Measurements from ENCODE around the gene GRIK4. TPM values are rescaled to one million over a fixed set of nuclear protein-coding genes. Genes with fewer than 3 reads are reported as not detected.

GRIK4 gene
- total and polyA plus RNA-seq, 2 donors (not counting 1 experiment from before 2014, with no cell fraction given), result 0.12 to 0.27 TPM

DNA sequence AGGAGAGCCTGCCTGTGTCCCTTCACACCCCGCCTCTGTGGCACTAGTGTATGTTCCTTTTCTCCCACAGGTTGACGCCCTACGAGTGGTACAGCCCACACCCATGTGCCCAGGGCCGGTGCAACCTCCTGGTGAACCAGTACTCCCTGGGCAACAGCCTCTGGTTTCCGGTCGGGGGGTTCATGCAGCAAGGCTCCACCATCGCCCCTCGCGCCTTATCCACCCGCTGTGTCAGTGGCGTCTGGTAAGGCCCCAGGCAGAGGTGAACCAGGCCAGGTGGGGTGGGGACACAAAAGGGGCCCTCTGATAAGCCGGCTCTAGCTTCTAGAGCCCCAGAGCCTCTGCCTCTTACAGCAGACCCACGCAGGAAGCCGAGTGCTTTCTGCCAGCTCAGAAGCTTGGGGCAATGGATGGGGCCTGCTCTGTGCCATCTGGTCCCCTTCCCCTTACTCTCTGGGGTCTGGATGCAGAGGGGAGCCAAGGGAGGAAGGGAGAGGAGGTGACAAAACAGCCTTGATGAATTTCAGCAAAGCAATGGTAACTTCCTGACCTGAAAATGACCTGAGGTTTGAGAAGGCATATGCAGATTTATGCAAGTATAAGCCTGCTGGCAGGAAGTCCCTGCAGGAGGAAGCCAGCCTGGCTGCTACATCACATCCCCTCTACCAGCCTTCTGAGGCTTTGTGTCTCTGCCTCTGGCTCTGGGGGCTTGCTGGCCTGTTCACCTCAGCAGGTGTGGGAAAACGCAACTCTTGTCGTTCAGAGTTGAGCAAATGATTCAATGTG, 445.4 kb downstream of the GRIK4 start:
- peaks cover 0 to 5% (median 0%) of the 10 kb centered on the region in 4 experiments for H3K27me3 ChIP-seq (replicated peaks in 1 of 4; ENCODE audit: control extremely low read depth in 1 of 4, control insufficient read depth in 3 of 4, insufficient read depth in 4 of 4, low read length in 3 of 4)
- Mint-ChIP-seq H3K4me3 (no peak overlapping the region), H3K9me3 (ENCODE audit: insufficient read depth) (no peaks in the 10 kb centered on the region), H3K27me3 (peaks cover 4% of the 10 kb centered on the region), H3K4me1 (peaks cover 14% of the 10 kb centered on the region), H3K27ac (no peak overlapping the region)
- peak overlapping the region; percentile 45 for H2AFZ ChIP-seq (ENCODE audit: insufficient read depth, low read depth, low read length, poor library complexity, severe bottlenecking)
- DNase-seq (no peak), ATAC-seq (ENCODE audit: low read depth) (no peak)
- H3K4me3 ChIP-seq (ENCODE audit: control extremely low read depth in 1 of 5, extremely low read depth in 1 of 5, insufficient read depth in 1 of 5, low read depth in 2 of 5, low read length in 4 of 5), result no peak overlapping the region
- H3K9me3 ChIP-seq (ENCODE audit: control extremely low read depth in 1 of 3, control insufficient read depth in 2 of 3, insufficient read depth in 1 of 3, low read length in 2 of 3), result no peaks in the 10 kb centered on the region
- ChIA-PET POLR2A (no interaction called here), CTCF (no interaction called here)
- 83% methylated on average over 12 of the region's 16 CpGs for WGBS (ENCODE audit: insufficient coverage)
- no peaks in the 10 kb centered on the region for H3K36me3 ChIP-seq (replicated peaks in 1 of 2; ENCODE audit: control extremely low read depth in 1 of 2, control insufficient read depth in 1 of 2, extremely low read depth in 1 of 2, insufficient read depth in 2 of 2, low read length in 1 of 2)
- TF ChIP-seq, protein P1, sequence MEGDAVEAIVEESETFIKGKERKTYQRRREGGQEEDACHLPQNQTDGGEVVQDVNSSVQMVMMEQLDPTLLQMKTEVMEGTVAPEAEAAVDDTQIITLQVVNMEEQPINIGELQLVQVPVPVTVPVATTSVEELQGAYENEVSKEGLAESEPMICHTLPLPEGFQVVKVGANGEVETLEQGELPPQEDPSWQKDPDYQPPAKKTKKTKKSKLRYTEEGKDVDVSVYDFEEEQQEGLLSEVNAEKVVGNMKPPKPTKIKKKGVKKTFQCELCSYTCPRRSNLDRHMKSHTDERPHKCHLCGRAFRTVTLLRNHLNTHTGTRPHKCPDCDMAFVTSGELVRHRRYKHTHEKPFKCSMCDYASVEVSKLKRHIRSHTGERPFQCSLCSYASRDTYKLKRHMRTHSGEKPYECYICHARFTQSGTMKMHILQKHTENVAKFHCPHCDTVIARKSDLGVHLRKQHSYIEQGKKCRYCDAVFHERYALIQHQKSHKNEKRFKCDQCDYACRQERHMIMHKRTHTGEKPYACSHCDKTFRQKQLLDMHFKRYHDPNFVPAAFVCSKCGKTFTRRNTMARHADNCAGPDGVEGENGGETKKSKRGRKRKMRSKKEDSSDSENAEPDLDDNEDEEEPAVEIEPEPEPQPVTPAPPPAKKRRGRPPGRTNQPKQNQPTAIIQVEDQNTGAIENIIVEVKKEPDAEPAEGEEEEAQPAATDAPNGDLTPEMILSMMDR (IDR thresholded peaks at IDR 0.05), result no peak
- H3K79me2 ChIP-seq (ENCODE audit: control insufficient read depth, insufficient read depth, low read length), result no peaks in the 10 kb centered on the region
- no peak overlapping the region for H3K9ac ChIP-seq (ENCODE audit: low read length)
- H3K4me1 ChIP-seq (ENCODE audit: control insufficient read depth in 2 of 2, insufficient read depth in 2 of 2, low read length in 2 of 2), result peaks cover 5 to 18% of the 10 kb centered on the region in 2 donors
- H3K27ac ChIP-seq (ENCODE audit: low read length in 2 of 2), result no peak overlapping the region
- H4K20me1 ChIP-seq (ENCODE audit: control insufficient read depth, insufficient read depth, low read length, poor library complexity, severe bottlenecking), result no peaks in the 10 kb centered on the region
- no peak overlapping the region for H3K4me2 ChIP-seq (replicated peaks; ENCODE audit: low read depth, low read length, poor library complexity, severe bottlenecking)
- intact Hi-C loops (cut with micrococcal nuclease), result no loop called here

DNA sequence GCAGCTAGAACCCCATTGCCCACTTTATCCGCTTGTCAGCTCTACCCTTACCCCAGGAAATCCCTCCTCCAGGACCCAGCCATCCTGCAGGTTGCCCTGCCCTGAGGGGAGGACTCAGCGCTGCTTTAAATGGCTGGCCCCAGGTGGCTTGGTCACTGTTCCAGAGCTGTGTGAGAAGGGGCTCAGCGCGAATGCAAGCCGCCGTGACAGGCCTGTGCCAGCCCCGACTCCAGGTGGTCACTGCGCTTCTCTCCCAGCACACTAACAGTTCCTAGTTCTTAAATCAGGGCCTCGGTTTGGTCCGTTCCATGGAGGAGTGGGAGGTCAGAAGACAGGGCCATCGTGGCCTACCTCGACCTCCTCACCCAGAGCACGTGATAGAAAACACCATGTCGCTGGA, 446.6 kb downstream of the GRIK4 start:
- H3K4me2 ChIP-seq (replicated peaks; ENCODE audit: low read depth, low read length, poor library complexity, severe bottlenecking), result no peak overlapping the region
- Mint-ChIP-seq H3K4me1 (peaks cover 4% of the 10 kb centered on the region), H3K9me3 (ENCODE audit: insufficient read depth) (no peaks in the 10 kb centered on the region), H3K27ac (no peak overlapping the region), H3K4me3 (no peak overlapping the region), H3K27me3 (peaks cover 3% of the 10 kb centered on the region)
- no peak overlapping the region for H2AFZ ChIP-seq (ENCODE audit: insufficient read depth, low read depth, low read length, poor library complexity, severe bottlenecking)
- no peak overlapping the region for H3K4me3 ChIP-seq (ENCODE audit: control extremely low read depth in 1 of 5, extremely low read depth in 1 of 5, insufficient read depth in 1 of 5, low read depth in 2 of 5, low read length in 4 of 5)
- WGBS (ENCODE audit: insufficient coverage), result 98% methylated on average over 8 of the region's 14 CpGs
- CTCF ChIA-PET, result no interaction called here
- H3K9ac ChIP-seq (ENCODE audit: low read length), result no peak overlapping the region
- no peaks in the 10 kb centered on the region for H3K27me3 ChIP-seq (replicated peaks in 1 of 4; ENCODE audit: control extremely low read depth in 1 of 4, control insufficient read depth in 3 of 4, insufficient read depth in 4 of 4, low read length in 3 of 4)
- H4K20me1 ChIP-seq (ENCODE audit: control insufficient read depth, insufficient read depth, low read length, poor library complexity, severe bottlenecking), result no peaks in the 10 kb centered on the region
- no peaks in the 10 kb centered on the region for H3K9me3 ChIP-seq (ENCODE audit: control extremely low read depth in 1 of 3, control insufficient read depth in 2 of 3, insufficient read depth in 1 of 3, low read length in 2 of 3)
- no peak for TF ChIP-seq EZH2 (IDR thresholded peaks at IDR 0.05; ENCODE audit: borderline replicate concordance, insufficient read depth, low read depth, low read length, poor library complexity, severe bottlenecking)
- TF ChIP-seq, protein P1 (IDR thresholded peaks at IDR 0.05), result no peak
- intact Hi-C loops (cut with micrococcal nuclease), result no loop called here
- POLR2A ChIA-PET, result no interaction called here
- DNase-seq (no peak), ATAC-seq (ENCODE audit: low read depth) (no peak)
- H3K4me1 ChIP-seq (ENCODE audit: control insufficient read depth in 2 of 2, insufficient read depth in 2 of 2, low read length in 2 of 2), result peaks cover 0 to 7% of the 10 kb centered on the region in 2 donors
- H3K36me3 ChIP-seq (replicated peaks in 1 of 2; ENCODE audit: control extremely low read depth in 1 of 2, control insufficient read depth in 1 of 2, extremely low read depth in 1 of 2, insufficient read depth in 2 of 2, low read length in 1 of 2), result no peaks in the 10 kb centered on the region
- no peaks in the 10 kb centered on the region for H3K79me2 ChIP-seq (ENCODE audit: control insufficient read depth, insufficient read depth, low read length)
- no peak overlapping the region for H3K27ac ChIP-seq (ENCODE audit: low read length in 2 of 2)
